ENCODE data around the gene OIT3.
"Not testable (repeated sequence)": the region's sequence is repeated elsewhere in the genome, so short reads cannot be mapped to it uniquely, and the experiment has no call there.

The OIT3 gene

DNA sequence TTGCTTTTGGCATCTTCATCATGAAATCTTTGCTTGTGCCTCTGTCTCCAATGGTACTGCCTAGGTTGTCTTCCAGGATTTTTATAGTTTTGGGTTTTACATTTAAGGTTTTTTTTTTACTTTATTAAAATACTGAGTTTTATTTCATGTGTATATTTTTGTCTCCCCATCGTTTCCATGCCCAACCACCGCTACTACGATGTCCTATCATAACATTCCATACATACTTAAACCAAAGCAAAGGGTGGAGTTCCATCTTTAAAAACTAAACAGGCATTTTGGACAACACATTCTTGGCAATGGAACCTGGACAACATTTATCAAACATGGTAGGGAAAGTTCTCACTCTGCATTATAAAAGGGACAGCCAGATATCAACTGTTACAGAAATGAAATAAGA is 23.7 kb downstream of the OIT3 start:
- not testable (repeated sequence) for ATAC-seq (ENCODE audit: low read depth); H3K27ac Mint-ChIP-seq; H3K4me3 Mint-ChIP-seq; H3K27me3 Mint-ChIP-seq; H3K4me1 Mint-ChIP-seq; DNase-seq (ENCODE audit: low spot score in 2 of 2); H3K9me3 Mint-ChIP-seq; H3K36me3 Mint-ChIP-seq

DNA sequence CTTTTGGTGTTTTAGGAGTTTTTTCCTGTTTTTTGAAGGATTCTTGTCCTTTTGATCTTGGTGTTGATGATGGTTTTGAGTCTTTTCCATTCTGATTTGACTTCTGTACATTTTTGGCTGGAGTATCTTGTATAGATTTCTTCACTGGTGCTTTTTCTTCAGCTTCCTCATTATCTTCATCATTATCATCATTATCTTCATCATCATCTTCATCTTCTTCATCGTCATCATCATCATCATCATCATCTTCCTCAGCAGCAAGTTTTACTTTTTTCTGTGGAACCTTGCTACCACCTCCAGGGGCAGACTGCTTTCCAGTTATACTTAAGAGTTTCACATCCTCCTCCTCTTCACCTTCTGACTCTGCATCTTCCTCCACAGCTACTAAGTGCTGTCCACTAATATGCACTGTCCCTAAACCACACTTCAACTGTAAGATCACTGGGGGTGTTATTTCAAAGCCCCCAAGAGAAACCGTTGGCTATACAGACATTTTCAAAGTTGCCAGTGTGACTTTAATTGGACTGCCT is 24.3 kb downstream of the OIT3 start:
- H3K36me3 Mint-ChIP-seq: not testable (repeated sequence)

DNA sequence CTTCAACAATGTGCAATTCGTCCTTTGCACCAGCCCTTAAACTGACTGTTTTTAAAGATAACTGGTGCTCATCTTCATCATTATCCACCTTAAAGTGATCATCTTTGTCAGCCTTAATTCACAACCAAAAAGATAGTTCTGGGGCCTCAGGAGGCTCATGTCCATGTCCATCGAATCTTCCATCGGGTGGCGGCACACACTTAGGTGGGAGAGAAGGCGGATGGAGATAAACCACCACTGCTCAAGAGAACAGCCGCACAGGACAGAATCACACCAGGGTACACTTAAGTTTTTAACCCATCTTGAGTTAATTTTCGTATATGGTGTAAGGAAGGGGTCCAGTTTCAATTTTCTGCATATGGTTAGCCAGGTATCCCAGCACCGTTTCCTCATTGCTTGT is 24.8 kb downstream of the OIT3 start:
- Mint-ChIP-seq H3K9me3 (peaks cover 8% of the 10 kb centered on the region), H3K27ac (no peak overlapping the region), H3K4me1 (peaks cover 3% of the 10 kb centered on the region), H3K36me3 (peaks cover 2% of the 10 kb centered on the region), H3K4me3 (no peak overlapping the region), H3K27me3 (peaks cover 8% of the 10 kb centered on the region)
- ATAC-seq (ENCODE audit: low read depth) (no peak), DNase-seq (ENCODE audit: low spot score in 2 of 2) (no peak)

More for the DNA sequence above, 24.3 kb downstream of the OIT3 start:
- not testable (repeated sequence) for H3K27ac Mint-ChIP-seq; DNase-seq (ENCODE audit: low spot score in 2 of 2); H3K4me3 Mint-ChIP-seq; H3K27me3 Mint-ChIP-seq; ATAC-seq (ENCODE audit: low read depth); H3K4me1 Mint-ChIP-seq; H3K9me3 Mint-ChIP-seq

DNA sequence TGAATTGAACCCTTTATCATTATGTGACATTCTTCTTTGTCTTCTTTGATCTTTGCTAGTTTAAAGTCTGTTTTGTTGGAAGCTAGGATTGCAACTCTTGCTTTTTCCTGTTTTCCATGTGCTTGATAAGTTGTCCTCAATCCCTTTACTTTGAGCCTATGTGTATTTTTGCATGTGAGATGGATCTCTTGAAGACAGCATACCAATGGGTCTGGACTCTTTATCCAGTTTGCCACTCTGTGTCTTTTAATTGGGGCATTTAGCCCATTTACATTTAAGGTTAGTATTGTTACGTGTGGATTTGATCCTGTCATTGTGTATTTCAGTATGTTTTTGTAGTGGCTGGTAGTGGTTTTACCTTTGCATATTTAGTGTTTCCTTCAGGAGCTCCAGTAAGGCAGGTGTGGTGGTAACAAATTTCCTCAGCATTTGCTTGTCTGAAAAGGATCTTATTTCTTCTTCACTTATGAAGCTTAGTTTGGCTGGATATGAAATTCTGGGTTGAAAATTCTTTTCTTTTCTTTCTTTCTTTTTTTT is 27.7 kb downstream of the OIT3 start:
- ATAC-seq (ENCODE audit: low read depth); H3K4me3 Mint-ChIP-seq; H3K27ac Mint-ChIP-seq; H3K9me3 Mint-ChIP-seq; H3K36me3 Mint-ChIP-seq; DNase-seq (ENCODE audit: low spot score in 2 of 2); H3K4me1 Mint-ChIP-seq: not testable (repeated sequence)
- peaks cover 11% of the 10 kb centered on the region for H3K27me3 Mint-ChIP-seq

DNA sequence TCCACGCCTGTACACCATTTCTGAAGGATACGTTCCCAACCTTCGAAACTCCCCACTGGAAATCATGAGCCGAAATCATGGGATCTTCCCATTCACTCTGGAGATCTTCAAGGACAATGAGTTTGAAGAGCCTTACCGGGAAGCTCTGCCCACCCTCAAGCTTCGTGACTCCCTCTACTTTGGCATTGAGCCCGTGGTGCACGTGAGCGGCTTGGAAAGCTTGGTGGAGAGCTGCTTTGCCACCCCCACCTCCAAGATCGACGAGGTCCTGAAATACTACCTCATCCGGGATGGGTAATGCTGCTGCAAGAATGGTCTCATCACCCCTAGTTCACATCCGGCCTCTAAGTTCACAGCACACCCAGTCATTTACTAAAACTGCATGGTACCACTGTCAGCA is 30.8 kb downstream of the OIT3 start:
- Mint-ChIP-seq H3K27ac (no peak overlapping the region), H3K4me3 (no peak overlapping the region), H3K9me3 (peaks cover 8% of the 10 kb centered on the region), H3K4me1 (no peaks in the 10 kb centered on the region), H3K36me3 (peaks cover 2% of the 10 kb centered on the region), H3K27me3 (peaks cover 9% of the 10 kb centered on the region)
- ATAC-seq (ENCODE audit: low read depth) (no peak), DNase-seq (ENCODE audit: low spot score in 2 of 2) (no peak)

DNA sequence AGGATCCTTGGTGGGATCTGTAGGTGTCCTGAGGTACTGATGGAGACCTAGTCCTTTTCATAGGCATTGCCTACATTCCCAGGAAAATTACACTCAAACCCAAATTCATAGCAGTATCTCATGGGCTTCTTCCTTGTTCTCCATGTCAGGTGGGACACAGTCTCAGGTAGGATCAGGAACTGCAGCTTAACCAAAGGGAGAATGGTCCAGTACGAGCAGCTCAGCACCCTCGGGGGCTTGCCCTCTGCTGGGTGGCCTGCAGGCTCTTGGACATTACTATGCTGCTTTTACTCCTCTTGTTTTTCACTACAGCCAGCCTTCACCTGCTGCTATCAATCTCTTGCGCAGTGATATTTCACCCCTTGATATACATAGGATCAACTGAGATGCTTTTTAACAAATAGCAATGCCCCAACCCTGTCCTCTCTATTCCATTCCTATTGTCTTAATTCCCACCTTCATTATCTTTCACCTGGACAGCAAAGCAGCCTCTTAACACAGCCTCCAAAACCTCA is 32.5 kb downstream of the OIT3 start:
- peaks cover 6% of the 10 kb centered on the region for H3K9me3 Mint-ChIP-seq
- no peak for ATAC-seq (ENCODE audit: low read depth)
- peaks cover 1% of the 10 kb centered on the region for H3K36me3 Mint-ChIP-seq
- H3K27me3 Mint-ChIP-seq: peaks cover 9% of the 10 kb centered on the region
- H3K4me1 Mint-ChIP-seq: no peaks in the 10 kb centered on the region
- DNase-seq (ENCODE audit: low spot score in 2 of 2): no peak
- no peak overlapping the region for H3K27ac Mint-ChIP-seq
- H3K4me3 Mint-ChIP-seq: no peak overlapping the region

DNA sequence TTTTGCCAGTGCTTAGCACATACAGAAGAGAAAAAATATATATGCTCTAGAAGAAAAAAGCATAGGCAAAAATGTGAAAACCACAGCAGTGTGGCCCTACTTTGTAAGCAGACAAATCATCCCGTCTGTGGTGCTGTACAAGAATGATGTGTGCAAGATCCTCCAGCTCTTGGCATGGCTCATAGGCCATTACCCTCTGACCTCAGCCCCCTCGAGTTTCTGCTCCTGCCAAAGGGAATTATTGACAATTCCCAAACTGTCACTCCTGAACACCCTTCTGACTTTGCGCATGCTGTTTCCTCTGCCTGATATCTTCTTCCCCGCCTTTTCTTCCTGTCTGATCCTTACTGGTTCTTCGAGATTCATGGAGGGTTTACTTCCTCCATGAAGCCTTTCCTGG is 33.9 kb downstream of the OIT3 start:
- H3K36me3 Mint-ChIP-seq: no peaks in the 10 kb centered on the region
- DNase-seq (ENCODE audit: low spot score in 2 of 2) (no peak), ATAC-seq (ENCODE audit: low read depth) (no peak)
- no peak overlapping the region for H3K27ac Mint-ChIP-seq
- H3K9me3 Mint-ChIP-seq: no peaks in the 10 kb centered on the region
- no peaks in the 10 kb centered on the region for H3K4me1 Mint-ChIP-seq
- peaks cover 6% of the 10 kb centered on the region for H3K27me3 Mint-ChIP-seq
- no peak overlapping the region for H3K4me3 Mint-ChIP-seq

DNA sequence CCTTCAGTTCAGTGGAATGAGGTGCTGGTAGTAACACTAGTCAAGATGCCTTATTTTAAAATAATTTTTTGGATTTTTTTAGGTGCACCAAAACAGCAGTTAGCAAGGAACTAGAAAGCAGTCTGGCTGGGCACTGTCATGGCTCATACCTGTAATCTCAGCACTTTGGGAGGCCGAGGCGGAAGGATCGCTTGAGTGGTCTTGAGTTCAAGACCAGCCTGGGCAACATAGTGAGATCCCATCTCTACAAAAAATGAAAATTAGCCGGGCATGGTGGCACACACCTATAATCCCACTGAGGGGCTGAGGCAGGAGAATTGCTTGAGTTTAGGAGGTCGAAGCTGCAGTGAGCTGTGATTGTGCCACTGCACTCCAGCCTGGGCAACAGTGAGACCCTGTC is 35.3 kb downstream of the OIT3 start:
- ATAC-seq (ENCODE audit: low read depth): no peak

DNA sequence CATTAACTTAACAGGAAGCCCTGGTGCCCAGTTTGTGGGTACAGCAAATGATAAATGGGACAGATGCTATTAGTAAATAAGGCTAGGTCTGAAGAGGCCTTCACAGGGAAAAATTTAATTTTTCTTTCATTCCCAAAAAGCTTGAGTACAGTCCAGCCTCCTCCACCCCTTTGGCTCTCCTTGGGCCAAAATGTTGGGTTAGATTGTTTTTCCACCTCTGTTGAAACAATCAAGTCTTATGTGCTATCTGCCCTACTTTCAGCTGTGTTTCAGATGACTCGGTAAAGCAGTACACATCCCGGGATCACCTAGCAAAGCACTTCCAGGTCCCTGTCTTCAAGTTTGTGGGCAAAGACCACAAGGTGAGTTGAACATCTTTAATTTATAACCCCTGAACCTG is 36.7 kb downstream of the OIT3 start:
- ATAC-seq (ENCODE audit: low read depth): no peak
- Mint-ChIP-seq H3K27me3 (peaks cover under 1% of the 10 kb centered on the region), H3K9me3 (no peaks in the 10 kb centered on the region), H3K4me1 (no peaks in the 10 kb centered on the region), H3K36me3 (no peaks in the 10 kb centered on the region), H3K27ac (no peak overlapping the region), H3K4me3 (no peak overlapping the region)
- DNase-seq (ENCODE audit: low spot score in 2 of 2): no peak

More for the DNA sequence above, 35.3 kb downstream of the OIT3 start:
- no peak overlapping the region for H3K4me3 Mint-ChIP-seq
- no peaks in the 10 kb centered on the region for H3K36me3 Mint-ChIP-seq
- peaks cover 6% of the 10 kb centered on the region for H3K27me3 Mint-ChIP-seq
- H3K4me1 Mint-ChIP-seq: no peaks in the 10 kb centered on the region
- no peak overlapping the region for H3K27ac Mint-ChIP-seq
- H3K9me3 Mint-ChIP-seq: no peaks in the 10 kb centered on the region
- DNase-seq (ENCODE audit: low spot score in 2 of 2): no peak

DNA sequence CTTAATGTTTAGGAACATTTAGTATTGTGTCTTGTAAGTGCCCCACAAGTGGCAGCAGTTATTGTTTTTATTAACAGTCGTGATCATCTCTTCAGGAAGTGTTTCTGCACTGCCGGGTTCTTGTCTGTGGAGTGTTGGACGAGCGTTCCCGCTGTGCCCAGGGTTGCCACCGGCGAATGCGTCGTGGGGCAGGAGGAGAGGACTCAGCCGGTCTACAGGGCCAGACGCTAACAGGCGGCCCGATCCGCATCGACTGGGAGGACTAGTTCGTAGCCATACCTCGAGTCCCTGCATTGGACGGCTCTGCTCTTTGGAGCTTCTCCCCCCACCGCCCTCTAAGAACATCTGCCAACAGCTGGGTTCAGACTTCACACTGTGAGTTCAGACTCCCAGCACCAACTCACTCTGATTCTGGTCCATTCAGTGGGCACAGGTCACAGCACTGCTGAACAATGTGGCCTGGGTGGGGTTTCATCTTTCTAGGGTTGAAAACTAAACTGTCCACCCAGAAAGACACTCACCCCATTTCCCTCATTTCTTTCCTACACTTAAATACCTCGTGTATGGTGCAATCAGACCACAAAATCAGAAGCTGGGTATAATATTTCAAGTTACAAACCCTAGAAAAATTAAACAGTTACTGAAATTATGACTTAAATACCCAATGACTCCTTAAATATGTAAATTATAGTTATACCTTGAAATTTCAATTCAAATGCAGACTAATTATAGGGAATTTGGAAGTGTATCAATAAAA is 38.9 kb downstream of the OIT3 start:
- no peak for ATAC-seq (ENCODE audit: low read depth)
- no peak overlapping the region for H3K27ac Mint-ChIP-seq
- H3K4me1 Mint-ChIP-seq: no peaks in the 10 kb centered on the region
- no peak for DNase-seq (ENCODE audit: low spot score in 2 of 2)
- H3K9me3 Mint-ChIP-seq: no peaks in the 10 kb centered on the region
- H3K4me3 Mint-ChIP-seq: no peak overlapping the region
- H3K27me3 Mint-ChIP-seq: peaks cover 1% of the 10 kb centered on the region
- H3K36me3 Mint-ChIP-seq: no peaks in the 10 kb centered on the region

DNA sequence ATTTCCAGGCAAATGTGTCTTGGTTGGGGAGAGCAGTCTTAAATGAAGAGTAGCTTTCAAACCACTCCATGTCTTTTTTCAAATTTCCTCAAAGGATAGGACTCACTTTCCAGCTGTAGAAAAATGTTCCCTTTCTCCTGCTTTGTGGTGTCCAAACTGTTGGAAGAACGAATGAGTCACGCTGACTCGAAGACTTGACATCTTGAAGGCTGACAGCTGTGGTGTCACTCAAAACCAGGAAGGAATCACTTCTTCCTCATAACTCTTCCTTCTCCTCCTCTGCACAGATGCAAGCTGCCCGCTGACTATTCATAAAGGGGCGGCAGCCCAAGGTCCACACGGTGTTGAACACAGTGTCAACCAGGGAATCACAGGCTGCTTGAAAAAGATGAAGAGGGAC is 41.8 kb downstream of the OIT3 start:
- Mint-ChIP-seq H3K4me3 (no peak overlapping the region), H3K27me3 (peaks cover 1% of the 10 kb centered on the region), H3K4me1 (no peaks in the 10 kb centered on the region), H3K36me3 (no peaks in the 10 kb centered on the region), H3K9me3 (no peaks in the 10 kb centered on the region), H3K27ac (no peak overlapping the region)
- no peak for DNase-seq (ENCODE audit: low spot score in 2 of 2)
- ATAC-seq (ENCODE audit: low read depth): no peak

DNA sequence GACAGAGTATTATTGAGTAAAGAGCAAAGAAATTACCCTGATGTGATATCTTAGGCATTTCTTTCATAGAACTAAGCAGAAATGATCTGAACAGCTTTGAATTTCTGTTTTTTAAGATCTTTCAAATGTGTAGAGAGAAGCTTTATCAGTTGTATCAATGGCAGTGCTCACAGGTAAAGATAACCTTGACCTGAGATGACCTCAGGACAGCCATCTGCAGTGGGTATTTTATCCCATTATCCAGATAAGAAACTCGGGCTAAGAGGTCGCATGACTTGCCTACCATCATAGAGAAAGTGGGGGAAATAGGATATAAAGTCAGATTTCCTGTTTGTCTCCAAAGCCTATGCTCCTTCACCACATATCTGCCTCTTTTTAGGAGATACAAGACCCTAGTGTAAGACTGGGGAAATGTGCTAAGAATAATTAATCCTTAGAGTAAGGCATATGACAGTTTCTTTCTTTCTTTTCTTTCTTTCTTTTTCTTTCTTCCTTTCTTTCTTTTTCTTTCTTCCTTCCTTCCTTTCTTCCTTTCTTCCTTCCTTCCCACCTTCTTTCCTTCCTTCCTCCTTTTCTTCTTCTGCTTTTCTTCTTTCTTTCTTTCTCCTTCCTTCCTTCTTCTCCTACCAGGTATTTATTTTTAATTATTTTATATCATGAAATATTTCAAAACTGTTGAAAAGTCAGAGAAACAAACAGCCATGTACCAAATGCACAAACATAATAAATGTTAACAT is 50.1 kb downstream of the OIT3 start:
- peaks cover 2% of the 10 kb centered on the region for H3K4me1 Mint-ChIP-seq
- DNase-seq (ENCODE audit: low spot score in 2 of 2): no peak
- H3K36me3 Mint-ChIP-seq: no peaks in the 10 kb centered on the region
- ATAC-seq (ENCODE audit: low read depth): no peak
- no peaks in the 10 kb centered on the region for H3K9me3 Mint-ChIP-seq
- H3K27me3 Mint-ChIP-seq: peaks cover 1% of the 10 kb centered on the region
- no peak overlapping the region for H3K4me3 Mint-ChIP-seq
- H3K27ac Mint-ChIP-seq: no peak overlapping the region

DNA sequence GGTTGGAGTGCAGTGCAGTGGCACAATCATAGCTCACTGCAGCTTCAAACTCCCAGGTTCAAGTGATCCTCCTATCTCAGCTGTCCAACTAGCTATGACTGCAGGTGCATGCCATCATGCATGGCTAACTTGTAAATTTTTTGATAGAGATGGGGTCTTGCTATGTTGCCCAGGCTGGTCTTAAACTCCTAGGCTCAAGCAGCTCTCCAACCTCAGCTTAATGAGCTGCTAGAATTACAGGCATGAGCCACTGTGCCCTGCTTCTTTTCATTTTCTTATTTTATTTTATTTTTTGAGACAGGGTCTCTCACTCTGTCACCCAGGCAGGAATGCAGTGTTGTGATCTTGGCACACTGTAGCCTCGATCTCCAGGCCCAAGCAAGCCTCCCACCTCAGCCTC is 53.4 kb downstream of the OIT3 start:
- Mint-ChIP-seq H3K36me3 (no peaks in the 10 kb centered on the region), H3K27ac (no peak overlapping the region), H3K4me3 (no peak overlapping the region), H3K9me3 (no peaks in the 10 kb centered on the region), H3K27me3 (peaks cover 1% of the 10 kb centered on the region), H3K4me1 (peaks cover 2% of the 10 kb centered on the region)
- ATAC-seq (ENCODE audit: low read depth) (no peak), DNase-seq (ENCODE audit: low spot score in 2 of 2) (no peak)

DNA sequence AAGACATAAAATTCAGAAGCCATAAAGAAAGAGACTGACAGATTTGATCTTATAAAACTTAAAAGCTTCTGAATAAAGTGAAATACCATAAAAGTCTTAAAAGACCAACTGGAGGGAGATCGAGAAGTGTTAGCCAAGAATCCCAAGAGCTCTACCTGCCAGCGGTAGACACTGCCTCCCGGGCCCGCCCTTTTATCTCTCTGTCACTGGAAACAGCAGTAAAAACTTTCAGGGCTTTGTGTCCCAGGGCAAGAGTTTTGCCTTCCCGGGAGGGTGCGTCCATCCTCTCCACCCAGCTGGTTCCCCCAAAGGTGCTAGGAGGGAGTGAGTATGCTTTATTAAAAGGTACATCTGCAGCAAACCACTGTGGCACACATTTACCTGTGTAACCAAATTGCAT is 55.2 kb downstream of the OIT3 start:
- ATAC-seq (ENCODE audit: low read depth) (no peak), DNase-seq (ENCODE audit: low spot score in 2 of 2) (no peak)
- H3K4me3 Mint-ChIP-seq: no peak overlapping the region
- no peak overlapping the region for H3K27ac Mint-ChIP-seq
- H3K36me3 Mint-ChIP-seq: no peaks in the 10 kb centered on the region
- peaks cover 2% of the 10 kb centered on the region for H3K4me1 Mint-ChIP-seq
- peaks cover 1% of the 10 kb centered on the region for H3K27me3 Mint-ChIP-seq
- no peaks in the 10 kb centered on the region for H3K9me3 Mint-ChIP-seq

Data from memory B cell (primary cell).